CD4-positive, alpha-beta memory T cell (primary cell): ENCODE data around the gene STK17B. TPM values are rescaled to one million over a fixed set of nuclear protein-coding genes. Genes with fewer than 3 reads are reported as not detected.

Experiments
- CTCF ChIA-PET: fragments of 350-600 bp; sonication (Branson Sonifier 250); formaldehyde crosslinking; loops from one replicate; lab custom pipeline; 2021; ENCODE audit warnings: inconsistent platforms; ENCODE audit not compliant: partially characterized antibody; lab: Charles Lee
- POLR2A ChIA-PET: fragments of 350-600 bp; sonication (Branson Sonifier 250); formaldehyde crosslinking; loops from one replicate; lab custom pipeline; 2021; ENCODE audit not compliant: partially characterized antibody; lab: Charles Lee
- DNase-seq, 5 donors: peaks; one replicate each; pipeline versions ENCODE4 v3.0.0 to v3.0.0-alpha.2; 2020 to 2022; ENCODE audit warnings: mixed read lengths in 1 of 5
- H3K27ac ChIP-seq: one replicate; pipeline ENCODE4 v1.7.0; 2013; ENCODE audit warnings: low read depth, low read length
- H3K27me3 ChIP-seq: 2 replicates; pipeline ENCODE4 v1.7.0; 2013; ENCODE audit warnings: mild to moderate bottlenecking, low read length, moderate library complexity; ENCODE audit not compliant: insufficient read depth
- H3K36me3 ChIP-seq: 2 replicates; pipeline ENCODE4 v1.7.0; 2013; ENCODE audit warnings: mild to moderate bottlenecking, low read length, moderate library complexity; ENCODE audit not compliant: insufficient read depth
- H3K4me1 ChIP-seq: 2 replicates; pipeline ENCODE4 v1.7.0; 2013; ENCODE audit warnings: mild to moderate bottlenecking, low read length, moderate library complexity; ENCODE audit not compliant: insufficient read depth
- H3K4me3 ChIP-seq, 2 donors: one replicate each; pipeline ENCODE4 v1.7.0; 2013; ENCODE audit warnings: low read length in 2 of 2, mild to moderate bottlenecking in 1 of 2
- H3K9me3 ChIP-seq, 2 donors: one replicate each; pipeline ENCODE4 v1.7.0; 2013; ENCODE audit warnings: low read length in 2 of 2, control low read depth in 1 of 2; ENCODE audit not compliant: control insufficient read depth in 1 of 2
- H3K27ac Mint-ChIP-seq, 7 donors: one replicate each; pipeline ENCODE4 v1.8.0; 2020 to 2021; ENCODE audit warnings: mixed read lengths in 7 of 7, mild to moderate bottlenecking in 6 of 7, inconsistent platforms in 3 of 7, moderate library complexity in 3 of 7
- H3K27me3 Mint-ChIP-seq, 2 donors: one replicate each; pipeline ENCODE4 v1.8.0; 2020 to 2021; ENCODE audit warnings: mixed read lengths in 2 of 2
- H3K36me3 Mint-ChIP-seq, 2 donors: one replicate each; pipeline ENCODE4 v1.8.0; 2020 to 2021; ENCODE audit warnings: mixed read lengths in 2 of 2, inconsistent platforms in 1 of 2, mild to moderate bottlenecking in 1 of 2
- H3K4me1 Mint-ChIP-seq, 4 donors: one replicate each; pipeline ENCODE4 v1.8.0; 2020 to 2021; ENCODE audit warnings: mixed read lengths in 4 of 4, mild to moderate bottlenecking in 1 of 4
- H3K4me3 Mint-ChIP-seq, 8 donors: one replicate each; pipeline ENCODE4 v1.8.0; 2020 to 2021; ENCODE audit warnings: mixed read lengths in 8 of 8, mild to moderate bottlenecking in 7 of 8, moderate library complexity in 6 of 8, inconsistent platforms in 3 of 8
- H3K9me3 Mint-ChIP-seq, 8 donors: one replicate each; pipeline ENCODE4 v1.8.0; 2020 to 2021; ENCODE audit warnings: mixed read lengths in 8 of 8, mild to moderate bottlenecking in 5 of 8, inconsistent platforms in 3 of 8, moderate library complexity in 1 of 8
- intact Hi-C: fragments of 100-400 bp; cut with micrococcal nuclease; formaldehyde crosslinking; loops from one replicate; pipeline ENCODE4 v1.15.1; 2023
- polyA plus RNA-seq, 2 donors: library from polyadenylated mRNA; unstranded; fragments of 300-500 nt; fragmentation: Illumina TruSeq; gene quantifications; one replicate each; pipeline ENCODE4 v1.2.3, GENCODE V29; 2021
- total RNA-seq, 2 experiments: library from RNA; stranded (reverse); gene quantifications; one replicate each; pipeline ENCODE4 v1.2.3, GENCODE V29; 2021

STK17B gene
- total and polyA plus RNA-seq, 4 experiments from 2014 or later = 79.7 to 243 (median 163) TPM

- CTCF ChIA-PET = interaction anchor here (0.8 to 6.3 kb wide), 17 partner anchors 14 to 321 kb away, joined by 3 to 43 read pairs (median 4); no protein-coding TSS in a partner anchor
- intact Hi-C loops = loop anchor here (1.0 to 2.0 kb wide), 8 partner anchors 17 to 321 kb away; no protein-coding TSS in a partner anchor
- POLR2A ChIA-PET = interaction anchor here (0.6 to 3.9 kb wide), 26 partner anchors 8 to 154 kb away, joined by 3 to 22 read pairs (median 4); partner anchors contain the start of gene STK17B
- Mint-ChIP-seq H3K27me3 (no peaks in the 10 kb centered on the region), H3K4me3 (peak overlapping the region in 7 of 8 donors; percentile 8 to 62 (median 49)), H3K36me3 (peaks cover 57 to 66% of the 10 kb centered on the region in 2 donors), H3K4me1 (peaks cover 5 to 25% (median 10%) of the 10 kb centered on the region in 4 donors), H3K27ac (peak overlapping the region; percentile 63 to 94 (median 92)), H3K9me3 (peaks cover 0 to 79% (median 55%) of the 10 kb centered on the region in 8 donors)
- Histone ChIP-seq H3K27me3 (no peaks in the 10 kb centered on the region), H3K36me3 (peaks cover 15% of the 10 kb centered on the region), H3K9me3 (peaks cover 9 to 15% of the 10 kb centered on the region in 2 donors), H3K4me1 (peaks cover 12% of the 10 kb centered on the region), H3K4me3 (no peak overlapping the region), H3K27ac (peak overlapping the region; percentile 33)
- peak; percentile 43 to 62 (median 45) for DNase-seq
These were observed 39.1 kb downstream of the STK17B start for GRCh38 chr2:196131949-196132925.

GRCh38 chr2:196131384-196131937, 39.9 kb downstream of the STK17B start:
- intact Hi-C loops = loop anchor here (1.0 to 2.0 kb wide), 5 partner anchors 53 to 322 kb away; no protein-coding TSS in a partner anchor
- H3K27me3 ChIP-seq = no peaks in the 10 kb centered on the region
- Mint-ChIP-seq H3K4me1 (peaks cover 3 to 18% (median 10%) of the 10 kb centered on the region in 4 donors), H3K36me3 (peaks cover 49 to 58% of the 10 kb centered on the region in 2 donors), H3K9me3 (peaks cover 0 to 78% (median 55%) of the 10 kb centered on the region in 8 donors), H3K27me3 (no peaks in the 10 kb centered on the region), H3K27ac (peak overlapping the region in 6 of 7 donors; percentile 66 to 94 (median 89)), H3K4me3 (peak overlapping the region in 6 of 8 donors; percentile 6 to 62 (median 34))
- H3K9me3 ChIP-seq = peaks cover 9 to 15% of the 10 kb centered on the region in 2 donors
- H3K36me3 ChIP-seq = peaks cover 8% of the 10 kb centered on the region
- ChIA-PET CTCF (interaction anchor here (0.8 to 6.3 kb wide), 20 partner anchors 15 to 322 kb away, joined by 3 to 43 read pairs (median 4); no protein-coding TSS in a partner anchor), POLR2A (interaction anchor here (1.0 to 3.9 kb wide), 17 partner anchors 15 to 147 kb away, joined by 3 to 22 read pairs (median 5); partner anchors contain the start of gene STK17B)
- H3K4me1 ChIP-seq = peaks cover 12% of the 10 kb centered on the region
- peak; percentile 50 to 64 (median 60) for DNase-seq
- H3K27ac ChIP-seq = peak overlapping the region; percentile 33
- no peak overlapping the region for H3K4me3 ChIP-seq

- intact Hi-C loops = loop anchor here (2.0 kb wide), 1 partner anchor 51 kb away; no protein-coding TSS in a partner anchor
- H3K36me3 ChIP-seq = no peaks in the 10 kb centered on the region
- peaks cover 12% of the 10 kb centered on the region for H3K4me1 ChIP-seq
- ChIA-PET POLR2A (interaction anchor here (0.6 to 2.3 kb wide), 4 partner anchors 37 to 106 kb away, joined by 3 to 7 read pairs (median 3); no protein-coding TSS in a partner anchor), CTCF (interaction anchor here (0.9 to 6.3 kb wide), 7 partner anchors 18 to 323 kb away, joined by 3 to 43 read pairs (median 7); no protein-coding TSS in a partner anchor)
- H3K9me3 Mint-ChIP-seq = peaks cover 0 to 78% (median 55%) of the 10 kb centered on the region in 8 donors
- H3K36me3 Mint-ChIP-seq = peaks cover 41 to 47% of the 10 kb centered on the region in 2 donors
- DNase-seq = no peak
- H3K27me3 Mint-ChIP-seq = no peaks in the 10 kb centered on the region
- H3K27ac ChIP-seq = no peak overlapping the region
- H3K27me3 ChIP-seq = no peaks in the 10 kb centered on the region
- H3K9me3 ChIP-seq = peaks cover 9 to 15% of the 10 kb centered on the region in 2 donors
- H3K27ac Mint-ChIP-seq = peak overlapping the region in 2 of 7 donors; percentile 10 to 12
- H3K4me1 Mint-ChIP-seq = peaks cover 3 to 18% (median 10%) of the 10 kb centered on the region in 4 donors
- H3K4me3 Mint-ChIP-seq = no peak overlapping the region
- H3K4me3 ChIP-seq = no peak overlapping the region
These were observed 41.1 kb downstream of the STK17B start for GRCh38 chr2:196130039-196130825.

- DNase-seq = no peak
- Mint-ChIP-seq H3K27me3 (no peaks in the 10 kb centered on the region), H3K27ac (no peak overlapping the region), H3K9me3 (peaks cover 0 to 69% (median 53%) of the 10 kb centered on the region in 8 donors), H3K4me3 (no peak overlapping the region), H3K4me1 (peaks cover 3 to 18% (median 10%) of the 10 kb centered on the region in 4 donors), H3K36me3 (peaks cover 28 to 34% of the 10 kb centered on the region in 2 donors)
- ChIA-PET CTCF (interaction anchor here (2.4 to 6.3 kb wide), 2 partner anchors 50 to 148 kb away, joined by 6 to 43 read pairs; no protein-coding TSS in a partner anchor), POLR2A (no interaction called here)
- H3K36me3 ChIP-seq = no peaks in the 10 kb centered on the region
- intact Hi-C loops = no loop called here
- H3K27me3 ChIP-seq = no peaks in the 10 kb centered on the region
- peaks cover 9 to 15% of the 10 kb centered on the region in 2 donors for H3K9me3 ChIP-seq
- no peak overlapping the region for H3K4me3 ChIP-seq
- peaks cover 12% of the 10 kb centered on the region for H3K4me1 ChIP-seq
- no peak overlapping the region for H3K27ac ChIP-seq
These were observed 42.6 kb downstream of the STK17B start for GRCh38 chr2:196128749-196129148.

GRCh38 chr2:196125596-196125995, 45.8 kb downstream of the STK17B start:
- no peaks in the 10 kb centered on the region for H3K36me3 ChIP-seq
- no peaks in the 10 kb centered on the region for H3K27me3 ChIP-seq
- POLR2A ChIA-PET = no interaction called here
- H3K4me1 ChIP-seq = no peaks in the 10 kb centered on the region
- H3K4me3 ChIP-seq = no peak overlapping the region
- Mint-ChIP-seq H3K36me3 (peaks cover 7 to 9% of the 10 kb centered on the region in 2 donors), H3K4me1 (peaks cover 0 to 1% (median 0%) of the 10 kb centered on the region in 4 donors), H3K4me3 (no peak overlapping the region), H3K27ac (no peak overlapping the region), H3K27me3 (no peaks in the 10 kb centered on the region), H3K9me3 (peaks cover 0 to 37% (median 28%) of the 10 kb centered on the region in 8 donors)
- DNase-seq = no peak
- H3K9me3 ChIP-seq = peaks cover 8 to 9% of the 10 kb centered on the region in 2 donors
- intact Hi-C loops = no loop called here
- CTCF ChIA-PET = no interaction called here
- no peak overlapping the region for H3K27ac ChIP-seq

- H3K27me3 Mint-ChIP-seq = no peaks in the 10 kb centered on the region
- CTCF ChIA-PET = interaction anchor here (1.6 kb wide), 1 partner anchor 46 kb away, joined by 6 read pairs; no protein-coding TSS in a partner anchor
- no peaks in the 10 kb centered on the region for H3K9me3 ChIP-seq
- no peak overlapping the region for H3K27ac Mint-ChIP-seq
- H3K4me3 Mint-ChIP-seq = no peak overlapping the region
- peaks cover 0 to 19% (median 11%) of the 10 kb centered on the region in 8 donors for H3K9me3 Mint-ChIP-seq
- POLR2A ChIA-PET = no interaction called here
- no peak for DNase-seq
- no peaks in the 10 kb centered on the region for H3K4me1 ChIP-seq
- no peak overlapping the region for H3K4me3 ChIP-seq
- peaks cover 0 to 1% (median 0%) of the 10 kb centered on the region in 4 donors for H3K4me1 Mint-ChIP-seq
- H3K36me3 Mint-ChIP-seq = peaks cover under 1 to 5% of the 10 kb centered on the region in 2 donors
- H3K36me3 ChIP-seq = no peaks in the 10 kb centered on the region
- H3K27ac ChIP-seq = no peak overlapping the region
- intact Hi-C loops = no loop called here
- no peaks in the 10 kb centered on the region for H3K27me3 ChIP-seq
These were observed 47.6 kb downstream of the STK17B start for GRCh38 chr2:196123679-196124373.
